ENCODE measurements around the gene MEIS2.

The MEIS2 gene

GRCh38 chr15:36914960-36915808, 185.2 kb downstream of the MEIS2 start:
- ATAC-seq (ENCODE audit: low read depth), result no peak
- no peak for DNase-seq (ENCODE audit: low spot score)
- no peaks in the 10 kb centered on the region for H3K4me1 ChIP-seq (ENCODE audit: insufficient read depth, poor library complexity, severe bottlenecking)
- no peak overlapping the region for H3K4me3 ChIP-seq (ENCODE audit: severe bottlenecking)
- H3K9me3 ChIP-seq (ENCODE audit: severe bottlenecking), result no peaks in the 10 kb centered on the region
- TF ChIP-seq CTCF (IDR thresholded peaks at IDR 0.05; ENCODE audit: poor library complexity, severe bottlenecking), result no peak
- no peaks in the 10 kb centered on the region for H3K27me3 ChIP-seq (ENCODE audit: insufficient read depth, poor library complexity, severe bottlenecking)
- H3K36me3 ChIP-seq (ENCODE audit: low read depth), result no peaks in the 10 kb centered on the region
- no peak overlapping the region for H3K27ac ChIP-seq (ENCODE audit: poor library complexity, severe bottlenecking)

- H3K27me3 ChIP-seq (ENCODE audit: insufficient read depth, poor library complexity, severe bottlenecking), result no peaks in the 10 kb centered on the region
- no peak for TF ChIP-seq CTCF (IDR thresholded peaks at IDR 0.05; ENCODE audit: poor library complexity, severe bottlenecking)
- ATAC-seq (ENCODE audit: low read depth) (no peak), DNase-seq (ENCODE audit: low spot score) (no peak)
- H3K4me1 ChIP-seq (ENCODE audit: insufficient read depth, poor library complexity, severe bottlenecking), result no peaks in the 10 kb centered on the region
- no peaks in the 10 kb centered on the region for H3K9me3 ChIP-seq (ENCODE audit: severe bottlenecking)
- no peak overlapping the region for H3K4me3 ChIP-seq (ENCODE audit: severe bottlenecking)
- no peak overlapping the region for H3K27ac ChIP-seq (ENCODE audit: poor library complexity, severe bottlenecking)
- H3K36me3 ChIP-seq (ENCODE audit: low read depth), result no peaks in the 10 kb centered on the region
Observed at GRCh38 chr15:36914466-36914865, 185.9 kb downstream of the MEIS2 start.

- H3K36me3 ChIP-seq (ENCODE audit: low read depth), result no peaks in the 10 kb centered on the region
- H3K4me3 ChIP-seq (ENCODE audit: severe bottlenecking), result no peak overlapping the region
- H3K27me3 ChIP-seq (ENCODE audit: insufficient read depth, poor library complexity, severe bottlenecking), result no peaks in the 10 kb centered on the region
- no peaks in the 10 kb centered on the region for H3K9me3 ChIP-seq (ENCODE audit: severe bottlenecking)
- no peak overlapping the region for H3K27ac ChIP-seq (ENCODE audit: poor library complexity, severe bottlenecking)
- no peak for ATAC-seq (ENCODE audit: low read depth)
- TF ChIP-seq CTCF (IDR thresholded peaks at IDR 0.05; ENCODE audit: poor library complexity, severe bottlenecking), result no peak
- no peak for DNase-seq (ENCODE audit: low spot score)
- H3K4me1 ChIP-seq (ENCODE audit: insufficient read depth, poor library complexity, severe bottlenecking), result no peaks in the 10 kb centered on the region
Observed at GRCh38 chr15:36912311-36912712, 188.0 kb downstream of the MEIS2 start.

GRCh38 chr15:36911322-36911944, 188.9 kb downstream of the MEIS2 start:
- Histone ChIP-seq H3K9me3 (ENCODE audit: severe bottlenecking) (no peaks in the 10 kb centered on the region), H3K4me3 (ENCODE audit: severe bottlenecking) (no peak overlapping the region), H3K27ac (ENCODE audit: poor library complexity, severe bottlenecking) (no peak overlapping the region), H3K27me3 (ENCODE audit: insufficient read depth, poor library complexity, severe bottlenecking) (no peaks in the 10 kb centered on the region), H3K4me1 (ENCODE audit: insufficient read depth, poor library complexity, severe bottlenecking) (no peaks in the 10 kb centered on the region), H3K36me3 (ENCODE audit: low read depth) (no peaks in the 10 kb centered on the region)
- ATAC-seq (ENCODE audit: low read depth) (peak; percentile 53; the same call in 1 of the 3 replicates), DNase-seq (ENCODE audit: low spot score) (no peak)
- no peak for TF ChIP-seq CTCF (IDR thresholded peaks at IDR 0.05; ENCODE audit: poor library complexity, severe bottlenecking)

- Histone ChIP-seq H3K4me3 (ENCODE audit: severe bottlenecking) (no peak overlapping the region), H3K27ac (ENCODE audit: poor library complexity, severe bottlenecking) (no peak overlapping the region), H3K9me3 (ENCODE audit: severe bottlenecking) (no peaks in the 10 kb centered on the region), H3K27me3 (ENCODE audit: insufficient read depth, poor library complexity, severe bottlenecking) (peaks cover 11% of the 10 kb centered on the region), H3K36me3 (ENCODE audit: low read depth) (no peaks in the 10 kb centered on the region), H3K4me1 (ENCODE audit: insufficient read depth, poor library complexity, severe bottlenecking) (no peaks in the 10 kb centered on the region)
- no peak for ATAC-seq (ENCODE audit: low read depth)
- TF ChIP-seq CTCF (IDR thresholded peaks at IDR 0.05; ENCODE audit: poor library complexity, severe bottlenecking), result no peak
- no peak for DNase-seq (ENCODE audit: low spot score)
Observed at GRCh38 chr15:36908991-36909390, 191.4 kb downstream of the MEIS2 start.

All from RWPE2 (cell line).